Chondrocyte (in vitro differentiated cells): Measurements from ENCODE around the gene GRIN3B. TPM values are rescaled to one million over a fixed set of nuclear protein-coding genes. Genes with fewer than 3 reads are reported as not detected.
A peak's percentile ranks its signal among the peaks of the same experiment; 100 is the strongest.

Experiments used
- DNase-seq: peaks from one replicate; pipeline ENCODE4 v3.0.0; 2021; ENCODE audit warnings: mixed read lengths, low spot score
- H3K27ac Mint-ChIP-seq: one replicate; pipeline ENCODE4 v1.8.0; 2021; ENCODE audit warnings: mild to moderate bottlenecking, moderate library complexity, mixed read lengths; ENCODE audit not compliant: unreplicated experiment
- H3K27me3 Mint-ChIP-seq: 2 replicates; pipeline ENCODE4 v1.8.0; 2021; ENCODE audit warnings: low read depth, mixed read lengths
- H3K36me3 Mint-ChIP-seq: 2 replicates; pipeline ENCODE4 v1.8.0; 2021; ENCODE audit warnings: low read depth, mixed read lengths
- H3K4me1 Mint-ChIP-seq: 2 replicates; pipeline ENCODE4 v1.8.0; 2021; ENCODE audit warnings: low read depth, mild to moderate bottlenecking, mixed read lengths
- H3K4me3 Mint-ChIP-seq: one replicate; pipeline ENCODE4 v1.8.0; 2021; ENCODE audit warnings: mild to moderate bottlenecking, moderate library complexity, mixed read lengths; ENCODE audit not compliant: unreplicated experiment
- H3K9me3 Mint-ChIP-seq: 2 replicates; pipeline ENCODE4 v1.8.0; 2021; ENCODE audit warnings: low read depth, mixed read lengths
- total RNA-seq: library from RNA; stranded (reverse); gene quantifications from 3 replicates; pipeline ENCODE4 v1.2.1, GENCODE V29; 2021
- TF ChIP-seq, protein P1 (sequence below): fragments of 200-600 bp; sonication (generic); IDR thresholded peaks from 2 replicates; pipeline ENCODE4 v1.5.0; 2021; ENCODE audit warnings: antibody characterized with exemption, mild to moderate bottlenecking, moderate library complexity

The GRIN3B gene
- total RNA-seq, 1 donor from 2014 or later = 0.67 TPM

DNA sequence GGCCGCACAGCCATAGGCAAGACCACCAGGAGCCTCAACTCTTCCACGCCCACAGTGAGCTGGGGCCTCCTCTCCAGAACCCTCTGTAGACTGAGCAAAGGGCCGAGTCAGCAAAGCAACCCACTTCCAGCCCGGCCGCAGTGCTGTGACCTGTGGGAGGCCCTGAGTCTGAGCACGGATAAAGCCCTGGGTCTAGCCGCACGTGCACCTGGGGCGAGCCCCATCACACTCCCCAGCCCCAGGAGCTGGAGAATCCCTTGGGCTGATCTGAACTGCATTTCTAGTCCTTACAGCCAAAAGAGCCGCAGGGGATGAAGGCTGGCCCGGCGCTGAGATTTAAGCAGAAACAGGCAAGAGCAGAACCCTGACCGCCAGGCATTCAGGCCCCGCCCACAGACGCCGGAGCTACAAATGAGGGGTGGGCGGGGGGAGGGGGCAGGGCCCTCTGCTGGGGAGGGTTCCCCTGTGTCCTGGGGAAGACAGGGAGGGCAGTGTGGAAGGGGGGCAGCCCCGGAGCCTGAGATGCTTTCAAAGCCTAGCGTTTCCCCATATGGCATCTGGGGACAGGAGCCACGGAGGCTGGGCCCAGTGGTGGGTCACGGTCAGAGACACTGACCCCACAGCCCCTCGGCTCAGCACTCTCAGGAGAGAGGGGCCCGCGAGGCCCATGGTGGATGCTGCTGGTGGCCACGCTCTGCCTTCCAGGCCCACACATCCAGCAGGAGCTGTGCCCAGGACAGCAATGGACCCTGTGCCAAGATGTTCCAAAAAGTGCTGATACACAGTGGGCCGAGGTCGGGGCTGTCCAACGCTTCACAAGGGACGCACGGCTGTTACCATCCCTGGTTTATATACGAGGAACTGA, 15.8 kb downstream of the GRIN3B start:
- H3K27ac Mint-ChIP-seq = peak overlapping the region; percentile 96

GRCh38 chr19:1016647-1017114, 16.5 kb downstream of the GRIN3B start:
- Mint-ChIP-seq H3K9me3 (no peaks in the 10 kb centered on the region), H3K27me3 (no peaks in the 10 kb centered on the region), H3K27ac (peak overlapping the region; percentile 96), H3K4me1 (peaks cover 46% of the 10 kb centered on the region), H3K36me3 (no peaks in the 10 kb centered on the region), H3K4me3 (peak overlapping the region; percentile 48)
- no peak for DNase-seq
- TF ChIP-seq, protein P1, sequence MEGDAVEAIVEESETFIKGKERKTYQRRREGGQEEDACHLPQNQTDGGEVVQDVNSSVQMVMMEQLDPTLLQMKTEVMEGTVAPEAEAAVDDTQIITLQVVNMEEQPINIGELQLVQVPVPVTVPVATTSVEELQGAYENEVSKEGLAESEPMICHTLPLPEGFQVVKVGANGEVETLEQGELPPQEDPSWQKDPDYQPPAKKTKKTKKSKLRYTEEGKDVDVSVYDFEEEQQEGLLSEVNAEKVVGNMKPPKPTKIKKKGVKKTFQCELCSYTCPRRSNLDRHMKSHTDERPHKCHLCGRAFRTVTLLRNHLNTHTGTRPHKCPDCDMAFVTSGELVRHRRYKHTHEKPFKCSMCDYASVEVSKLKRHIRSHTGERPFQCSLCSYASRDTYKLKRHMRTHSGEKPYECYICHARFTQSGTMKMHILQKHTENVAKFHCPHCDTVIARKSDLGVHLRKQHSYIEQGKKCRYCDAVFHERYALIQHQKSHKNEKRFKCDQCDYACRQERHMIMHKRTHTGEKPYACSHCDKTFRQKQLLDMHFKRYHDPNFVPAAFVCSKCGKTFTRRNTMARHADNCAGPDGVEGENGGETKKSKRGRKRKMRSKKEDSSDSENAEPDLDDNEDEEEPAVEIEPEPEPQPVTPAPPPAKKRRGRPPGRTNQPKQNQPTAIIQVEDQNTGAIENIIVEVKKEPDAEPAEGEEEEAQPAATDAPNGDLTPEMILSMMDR = no peak

More for the DNA sequence above, 15.8 kb downstream of the GRIN3B start:
- no peaks in the 10 kb centered on the region for H3K27me3 Mint-ChIP-seq
- H3K9me3 Mint-ChIP-seq = no peaks in the 10 kb centered on the region
- TF ChIP-seq, protein P1 = no peak
- H3K4me1 Mint-ChIP-seq = peaks cover 41% of the 10 kb centered on the region
- DNase-seq = no peak
- no peaks in the 10 kb centered on the region for H3K36me3 Mint-ChIP-seq
- no peak overlapping the region for H3K4me3 Mint-ChIP-seq

DNA sequence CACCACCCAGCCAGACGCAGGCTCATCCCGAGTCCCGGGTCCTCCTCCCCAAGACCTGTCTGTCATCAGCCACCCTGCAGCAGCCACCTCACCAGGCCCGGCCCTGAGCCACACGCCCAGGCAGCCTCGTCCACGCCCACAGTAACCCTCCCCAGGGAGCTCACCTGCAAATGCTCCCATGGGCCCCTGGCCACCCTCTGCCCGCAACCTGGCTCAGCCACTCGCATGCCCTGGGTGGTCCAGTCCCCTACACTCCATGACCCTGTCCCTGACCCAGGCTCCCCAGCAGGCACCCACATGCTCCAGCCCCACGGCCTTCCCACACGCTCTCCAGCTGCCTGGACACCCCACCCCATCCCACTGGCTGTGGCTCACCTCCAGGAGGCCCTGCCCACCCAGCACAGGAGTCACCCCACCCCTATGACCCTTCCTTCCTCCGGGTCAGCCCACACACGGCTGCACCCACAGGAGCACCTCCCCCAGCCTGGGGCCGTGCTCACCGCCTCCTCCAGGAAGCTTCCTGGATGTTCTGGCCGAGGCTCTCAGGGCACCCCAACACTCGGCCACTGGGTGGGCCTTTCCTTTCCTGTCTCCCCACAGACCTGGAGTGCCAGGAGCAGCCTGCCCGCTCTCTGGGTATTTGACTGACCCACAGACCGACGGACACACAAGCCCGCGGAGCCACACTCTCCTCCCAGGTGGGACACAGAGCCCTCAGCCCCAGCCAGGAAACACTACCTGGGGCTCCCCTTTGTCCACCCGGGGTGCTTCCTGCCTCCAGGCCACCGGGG, 17.1 kb downstream of the GRIN3B start:
- Mint-ChIP-seq H3K27me3 (no peaks in the 10 kb centered on the region), H3K27ac (peak overlapping the region; percentile 96), H3K36me3 (no peaks in the 10 kb centered on the region), H3K4me1 (peaks cover 48% of the 10 kb centered on the region), H3K4me3 (peak overlapping the region; percentile 48), H3K9me3 (no peaks in the 10 kb centered on the region)
- DNase-seq = no peak
- TF ChIP-seq, protein P1 = no peak

DNA sequence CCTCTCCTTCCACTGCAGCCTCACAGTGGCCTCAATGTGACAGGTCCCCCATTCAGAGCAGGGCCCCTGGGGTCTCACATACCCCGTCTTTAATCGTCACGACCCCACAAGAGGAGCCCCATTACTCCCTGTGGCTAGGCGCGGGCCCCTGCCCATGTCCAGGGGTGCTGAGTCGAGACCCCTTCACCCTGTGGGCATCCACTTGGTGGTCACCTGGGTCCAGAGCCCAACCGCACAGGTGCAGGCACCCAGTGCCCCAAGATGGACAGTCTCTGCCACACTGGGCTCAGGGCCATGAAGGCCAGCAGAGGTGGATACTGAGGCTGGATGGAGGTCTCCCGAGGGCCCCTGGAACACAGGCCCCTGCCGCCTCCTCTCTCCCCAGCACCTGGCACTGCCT, 17.7 kb downstream of the GRIN3B start:
- TF ChIP-seq, protein P1 = no peak
- no peak overlapping the region for H3K4me3 Mint-ChIP-seq
- H3K9me3 Mint-ChIP-seq = no peaks in the 10 kb centered on the region
- DNase-seq = no peak
- H3K27me3 Mint-ChIP-seq = no peaks in the 10 kb centered on the region
- H3K36me3 Mint-ChIP-seq = no peaks in the 10 kb centered on the region
- H3K27ac Mint-ChIP-seq = peak overlapping the region; percentile 96
- peaks cover 53% of the 10 kb centered on the region for H3K4me1 Mint-ChIP-seq

DNA sequence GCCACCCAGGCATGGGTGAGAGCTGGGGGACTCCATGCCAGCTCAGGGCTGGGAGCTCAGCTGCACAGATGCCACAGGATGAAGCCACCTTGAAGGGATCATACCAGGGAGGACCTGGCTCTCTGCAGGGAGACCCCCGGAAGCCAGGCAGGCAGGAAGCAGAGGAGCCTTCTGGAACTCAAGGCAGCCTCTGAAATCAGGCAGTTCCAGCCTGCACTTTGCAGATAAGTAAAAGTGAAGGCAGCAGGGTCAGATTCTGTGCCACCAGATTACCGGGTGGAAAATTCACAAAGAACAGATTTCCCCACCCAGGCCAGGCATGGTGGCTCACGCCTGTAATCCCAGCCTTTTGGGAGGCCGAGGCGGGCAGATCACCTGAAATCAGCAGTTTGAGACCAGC, 18.2 kb downstream of the GRIN3B start:
- H3K27me3 Mint-ChIP-seq = no peaks in the 10 kb centered on the region
- no peak overlapping the region for H3K27ac Mint-ChIP-seq
- H3K4me3 Mint-ChIP-seq = no peak overlapping the region
- no peaks in the 10 kb centered on the region for H3K36me3 Mint-ChIP-seq
- TF ChIP-seq, protein P1 = no peak
- DNase-seq = no peak
- peaks cover 53% of the 10 kb centered on the region for H3K4me1 Mint-ChIP-seq
- no peaks in the 10 kb centered on the region for H3K9me3 Mint-ChIP-seq
